Tibial artery (tissue), 4 donors: ENCODE measurements around the gene PLD5.
"Not testable (repeated sequence)": the region's sequence is repeated elsewhere in the genome, so short reads cannot be mapped to it uniquely, and the experiment has no call there.

Experiments
- DNase-seq, 2 donors: peaks; one replicate each; pipeline ENCODE4 v3.0.0-alpha.2; 2019
- H3K27ac ChIP-seq, 2 donors: fragments of 200-600 bp; sonication (generic) in 1 of 2; 1 replicate in 1 of 2; 2 replicates in 1 of 2; pipeline ENCODE4 v1.5.1; 2018 to 2019; ENCODE audit warnings: mild to moderate bottlenecking in 1 of 2
- H3K27me3 ChIP-seq, 2 donors: fragments of 200-600 bp; sonication (generic) in 1 of 2; one replicate each; pipeline versions ENCODE4 v1.5.1 to v1.6.0; 2016 to 2019
- H3K36me3 ChIP-seq, 3 donors: fragments of 200-600 bp; sonication (generic) in 2 of 3; one replicate each; pipeline ENCODE4 v1.5.1; 2016 to 2019; ENCODE audit warnings: mild to moderate bottlenecking in 2 of 3
- H3K4me1 ChIP-seq, 4 donors: fragments of 200-600 bp; sonication (generic) in 2 of 4; 1 replicate in 3 of 4; 2 replicates in 1 of 4; pipeline ENCODE4 v1.5.1; 2016 to 2019
- H3K4me3 ChIP-seq, 2 donors: fragments of 200-600 bp; sonication (generic) in 1 of 2; 1 replicate in 1 of 2; 2 replicates in 1 of 2; pipeline ENCODE4 v1.5.1; 2018 to 2019; ENCODE audit warnings: mild to moderate bottlenecking in 2 of 2
- H3K9me3 ChIP-seq, 3 donors: fragments of 200-600 bp; sonication (generic) in 1 of 3; one replicate each; pipeline ENCODE4 v1.5.1; 2016 to 2019
- intact Hi-C: fragments of 100-400 bp; cut with DNase I; formaldehyde crosslinking; loops from one replicate; pipeline ENCODE4 v1.15.0; 2023; ENCODE audit warnings: low total_unique reads
- TF ChIP-seq, protein P1 (sequence below), 2 experiments: fragments of 200-600 bp in 1 of 2; fragments of 450-650 bp in 1 of 2; IDR thresholded peaks; one replicate each; pipeline ENCODE4 v1.5.1; 2017 to 2019; ENCODE audit warnings: antibody characterized with exemption in 2 of 2, mild to moderate bottlenecking in 1 of 2, moderate library complexity in 1 of 2

The PLD5 gene

GRCh38 chr1:242062271-242062670, 462.2 kb downstream of the PLD5 start:
- H3K27ac ChIP-seq: no peak overlapping the region
- TF ChIP-seq, protein P1, sequence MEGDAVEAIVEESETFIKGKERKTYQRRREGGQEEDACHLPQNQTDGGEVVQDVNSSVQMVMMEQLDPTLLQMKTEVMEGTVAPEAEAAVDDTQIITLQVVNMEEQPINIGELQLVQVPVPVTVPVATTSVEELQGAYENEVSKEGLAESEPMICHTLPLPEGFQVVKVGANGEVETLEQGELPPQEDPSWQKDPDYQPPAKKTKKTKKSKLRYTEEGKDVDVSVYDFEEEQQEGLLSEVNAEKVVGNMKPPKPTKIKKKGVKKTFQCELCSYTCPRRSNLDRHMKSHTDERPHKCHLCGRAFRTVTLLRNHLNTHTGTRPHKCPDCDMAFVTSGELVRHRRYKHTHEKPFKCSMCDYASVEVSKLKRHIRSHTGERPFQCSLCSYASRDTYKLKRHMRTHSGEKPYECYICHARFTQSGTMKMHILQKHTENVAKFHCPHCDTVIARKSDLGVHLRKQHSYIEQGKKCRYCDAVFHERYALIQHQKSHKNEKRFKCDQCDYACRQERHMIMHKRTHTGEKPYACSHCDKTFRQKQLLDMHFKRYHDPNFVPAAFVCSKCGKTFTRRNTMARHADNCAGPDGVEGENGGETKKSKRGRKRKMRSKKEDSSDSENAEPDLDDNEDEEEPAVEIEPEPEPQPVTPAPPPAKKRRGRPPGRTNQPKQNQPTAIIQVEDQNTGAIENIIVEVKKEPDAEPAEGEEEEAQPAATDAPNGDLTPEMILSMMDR (IDR thresholded peaks at IDR 0.05): no peak
- no peaks in the 10 kb centered on the region for H3K27me3 ChIP-seq
- no peak overlapping the region for H3K4me3 ChIP-seq
- no peaks in the 10 kb centered on the region for H3K36me3 ChIP-seq
- intact Hi-C loops: no loop called here
- no peaks in the 10 kb centered on the region for H3K4me1 ChIP-seq
- peaks cover 0 to 4% (median 0%) of the 10 kb centered on the region in 3 donors for H3K9me3 ChIP-seq
- no peak for DNase-seq

GRCh38 chr1:242059976-242060375, 464.5 kb downstream of the PLD5 start:
- no peak overlapping the region for H3K4me3 ChIP-seq
- TF ChIP-seq, protein P1 (IDR thresholded peaks at IDR 0.05): no peak
- peaks cover 0 to 7% (median 0%) of the 10 kb centered on the region in 3 donors for H3K9me3 ChIP-seq
- intact Hi-C loops: no loop called here
- H3K27ac ChIP-seq: no peak overlapping the region
- no peaks in the 10 kb centered on the region for H3K36me3 ChIP-seq
- no peak for DNase-seq
- no peaks in the 10 kb centered on the region for H3K27me3 ChIP-seq
- H3K4me1 ChIP-seq: no peaks in the 10 kb centered on the region

DNA sequence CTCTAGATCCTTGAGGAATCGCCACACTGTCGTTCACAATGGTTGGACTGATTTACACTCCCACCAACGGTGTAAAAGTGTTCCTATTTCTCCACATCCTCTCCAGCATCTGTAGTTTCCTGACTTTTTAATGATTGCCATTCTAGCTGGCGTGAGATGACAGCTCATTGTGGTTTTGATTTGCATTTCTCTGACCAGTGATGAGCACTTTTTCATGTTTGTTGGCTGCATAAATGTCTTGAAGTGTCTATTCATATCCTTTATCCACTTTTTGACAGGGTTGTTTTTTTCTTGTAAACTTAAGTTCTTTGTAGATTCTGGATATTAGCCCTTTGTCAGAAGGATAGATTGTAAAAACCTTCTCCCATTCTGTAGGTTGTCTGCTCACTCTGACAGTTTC, 465.9 kb downstream of the PLD5 start:
- H3K36me3 ChIP-seq, H3K9me3 ChIP-seq, H3K4me3 ChIP-seq, DNase-seq, H3K27ac ChIP-seq, H3K4me1 ChIP-seq, intact Hi-C loops, H3K27me3 ChIP-seq: not testable (repeated sequence)

GRCh38 chr1:242058181-242058580, 466.3 kb downstream of the PLD5 start:
- H3K27ac ChIP-seq, H3K36me3 ChIP-seq, H3K27me3 ChIP-seq, intact Hi-C loops, H3K9me3 ChIP-seq, H3K4me1 ChIP-seq, H3K4me3 ChIP-seq, DNase-seq: not testable (repeated sequence)

DNA sequence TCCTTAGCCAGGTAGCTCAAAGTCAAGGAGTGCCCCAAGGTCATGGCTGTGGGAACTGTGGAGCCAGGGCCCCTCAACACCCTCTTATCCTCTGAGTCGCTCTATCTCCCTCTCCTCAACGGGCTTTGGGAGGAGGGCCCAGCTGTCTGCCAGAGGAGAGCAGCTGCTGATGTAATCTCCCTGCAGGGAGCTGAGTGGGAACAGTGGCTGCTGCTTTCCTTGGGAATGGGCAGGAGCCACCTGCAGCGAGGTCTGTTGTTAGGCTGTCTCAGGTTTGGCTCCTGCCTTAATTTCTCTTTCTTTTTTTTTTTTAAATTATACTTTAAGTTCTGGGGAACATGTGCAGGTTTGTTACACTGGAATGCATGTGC, 466.8 kb downstream of the PLD5 start:
- peaks cover 0 to 7% (median 0%) of the 10 kb centered on the region in 3 donors for H3K9me3 ChIP-seq
- TF ChIP-seq, protein P1 (IDR thresholded peaks at IDR 0.05): no peak
- intact Hi-C loops: no loop called here
- no peaks in the 10 kb centered on the region for H3K4me1 ChIP-seq
- H3K36me3 ChIP-seq: no peaks in the 10 kb centered on the region
- H3K27ac ChIP-seq: no peak overlapping the region
- H3K4me3 ChIP-seq: no peak overlapping the region
- no peaks in the 10 kb centered on the region for H3K27me3 ChIP-seq
- DNase-seq: no peak

- TF ChIP-seq, protein P1 (IDR thresholded peaks at IDR 0.05): no peak
- DNase-seq: no peak
- Histone ChIP-seq H3K36me3 (no peaks in the 10 kb centered on the region), H3K27ac (no peak overlapping the region), H3K9me3 (peaks cover 0 to 7% (median 0%) of the 10 kb centered on the region in 3 donors), H3K27me3 (no peaks in the 10 kb centered on the region), H3K4me1 (no peaks in the 10 kb centered on the region), H3K4me3 (no peak overlapping the region)
- intact Hi-C loops: no loop called here
These were observed 467.3 kb downstream of the PLD5 start for GRCh38 chr1:242056988-242057744.
